Measurements from ENCODE around the gene SETMAR. TPM values are rescaled to one million over a fixed set of nuclear protein-coding genes. Genes with fewer than 3 reads are reported as not detected.
A peak's percentile ranks its signal among the peaks of the same experiment; 100 is the strongest.
"Not testable (repeated sequence)": the region's sequence is repeated elsewhere in the genome, so short reads cannot be mapped to it uniquely, and the experiment has no call there.

Gene SETMAR
- total RNA-seq, 3 donors from 2014 or later = 35.1 to 58.7 (median 46.7) TPM

DNA sequence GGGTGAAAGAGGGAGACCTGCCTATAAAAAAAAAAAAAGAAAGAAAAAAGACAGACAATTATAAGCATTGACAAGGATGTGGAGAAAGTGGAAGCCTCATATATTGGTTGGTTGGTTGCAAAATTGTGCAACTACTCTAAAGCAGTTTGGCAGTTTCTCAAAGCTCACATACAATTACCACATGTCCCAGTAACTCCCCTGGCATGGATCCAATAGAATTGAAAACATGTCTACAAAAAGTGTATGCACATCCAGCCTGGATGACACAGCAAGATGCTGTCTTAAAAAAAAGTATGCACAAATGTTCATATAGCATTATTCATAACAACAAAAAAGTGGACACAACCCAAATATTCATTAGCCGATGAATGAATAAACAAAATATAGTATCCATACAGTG is 19.5 kb downstream of the SETMAR start:
- no peaks in the 10 kb centered on the region for H3K27me3 ChIP-seq
- intact Hi-C loops (cut with DNase I; ENCODE audit: low total_unique reads) = no loop called here
- no peak for DNase-seq (ENCODE audit: low spot score in 2 of 2)
- TF ChIP-seq, protein P1, sequence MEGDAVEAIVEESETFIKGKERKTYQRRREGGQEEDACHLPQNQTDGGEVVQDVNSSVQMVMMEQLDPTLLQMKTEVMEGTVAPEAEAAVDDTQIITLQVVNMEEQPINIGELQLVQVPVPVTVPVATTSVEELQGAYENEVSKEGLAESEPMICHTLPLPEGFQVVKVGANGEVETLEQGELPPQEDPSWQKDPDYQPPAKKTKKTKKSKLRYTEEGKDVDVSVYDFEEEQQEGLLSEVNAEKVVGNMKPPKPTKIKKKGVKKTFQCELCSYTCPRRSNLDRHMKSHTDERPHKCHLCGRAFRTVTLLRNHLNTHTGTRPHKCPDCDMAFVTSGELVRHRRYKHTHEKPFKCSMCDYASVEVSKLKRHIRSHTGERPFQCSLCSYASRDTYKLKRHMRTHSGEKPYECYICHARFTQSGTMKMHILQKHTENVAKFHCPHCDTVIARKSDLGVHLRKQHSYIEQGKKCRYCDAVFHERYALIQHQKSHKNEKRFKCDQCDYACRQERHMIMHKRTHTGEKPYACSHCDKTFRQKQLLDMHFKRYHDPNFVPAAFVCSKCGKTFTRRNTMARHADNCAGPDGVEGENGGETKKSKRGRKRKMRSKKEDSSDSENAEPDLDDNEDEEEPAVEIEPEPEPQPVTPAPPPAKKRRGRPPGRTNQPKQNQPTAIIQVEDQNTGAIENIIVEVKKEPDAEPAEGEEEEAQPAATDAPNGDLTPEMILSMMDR (IDR thresholded peaks at IDR 0.05) = no peak
- TF ChIP-seq POLR2A (IDR thresholded peaks at IDR 0.05) (no peak), POLR2AphosphoS5 (IDR thresholded peaks at IDR 0.05) (no peak)
- peaks cover 0 to 7% of the 10 kb centered on the region in 2 donors for H3K4me1 ChIP-seq
- no peaks in the 10 kb centered on the region for H3K36me3 ChIP-seq
- no peak overlapping the region for H3K4me3 ChIP-seq
- peak overlapping the region in 1 of 2 donors; percentile 43 for H3K27ac ChIP-seq
- peaks cover 0 to 7% of the 10 kb centered on the region in 2 donors for H3K9me3 ChIP-seq

DNA sequence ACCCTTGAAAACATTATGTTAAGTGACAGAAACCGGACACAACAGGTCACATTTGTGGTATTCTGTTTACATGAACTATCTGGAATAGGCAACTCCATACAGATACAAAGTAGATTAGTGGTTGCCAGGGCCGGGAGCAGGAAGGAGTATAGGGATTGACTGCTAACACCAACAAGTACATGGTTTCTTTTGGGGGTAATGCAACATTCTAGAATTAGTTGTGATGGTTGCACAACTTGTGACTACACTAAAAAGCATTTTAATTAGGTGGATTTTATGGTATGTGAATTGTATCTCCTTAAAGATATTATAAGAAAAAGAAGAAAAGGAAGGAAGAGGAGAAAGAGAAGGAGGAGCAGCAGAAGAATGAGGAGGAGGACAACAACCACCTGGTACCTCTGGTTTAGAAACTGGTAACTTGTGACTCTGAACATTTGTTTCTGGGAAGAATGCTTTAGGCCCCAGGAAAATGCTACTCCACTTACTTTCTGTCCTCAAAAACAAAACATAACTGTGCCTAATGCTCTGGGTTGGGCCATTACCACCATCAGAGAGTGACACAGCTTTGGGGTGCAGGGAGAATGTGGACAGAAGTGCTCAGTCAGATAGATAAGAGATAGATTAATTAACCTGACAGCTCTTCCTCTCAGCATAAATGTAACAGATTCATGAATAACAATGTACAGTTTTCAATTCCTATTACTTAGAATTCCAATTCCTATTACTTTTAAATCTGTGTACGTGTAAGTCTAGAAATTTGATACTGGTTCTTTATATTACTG is 20.3 kb downstream of the SETMAR start:
- TF ChIP-seq, protein P1 (IDR thresholded peaks at IDR 0.05) = no peak
- peaks cover 0 to 9% of the 10 kb centered on the region in 2 donors for H3K9me3 ChIP-seq
- no peaks in the 10 kb centered on the region for H3K27me3 ChIP-seq
- peaks cover 0 to 7% of the 10 kb centered on the region in 2 donors for H3K4me1 ChIP-seq
- peak overlapping the region; percentile 43 to 68 for H3K27ac ChIP-seq
- no peaks in the 10 kb centered on the region for H3K36me3 ChIP-seq
- H3K4me3 ChIP-seq = no peak overlapping the region
- DNase-seq (ENCODE audit: low spot score in 2 of 2) = no peak
- intact Hi-C loops (cut with DNase I; ENCODE audit: low total_unique reads) = no loop called here

DNA sequence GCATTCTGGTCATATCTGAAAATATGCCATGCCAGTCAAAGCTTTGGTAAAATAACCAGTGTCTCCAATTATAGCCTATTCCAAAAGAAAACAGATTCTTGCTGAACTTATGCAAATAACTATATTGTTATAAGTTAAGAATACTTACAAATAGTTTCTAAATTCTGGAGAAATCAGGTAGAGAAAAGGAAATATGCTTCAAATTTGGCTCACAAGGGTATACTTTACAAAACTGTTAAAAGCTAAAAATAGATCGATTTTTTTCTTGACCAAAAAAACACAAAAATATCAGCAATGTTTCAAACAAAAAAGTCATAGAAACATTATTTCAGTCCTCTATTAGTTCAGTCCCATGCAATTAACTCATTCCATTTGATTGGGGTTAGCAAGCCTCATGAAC is 23.7 kb downstream of the SETMAR start:
- Histone ChIP-seq H3K4me1 (peaks cover 0 to 7% of the 10 kb centered on the region in 2 donors), H3K27me3 (no peaks in the 10 kb centered on the region), H3K36me3 (no peaks in the 10 kb centered on the region), H3K9me3 (peaks cover 0 to 19% of the 10 kb centered on the region in 2 donors), H3K27ac (peak overlapping the region; percentile 57 to 69), H3K4me3 (no peak overlapping the region)
- TF ChIP-seq, protein P1 (IDR thresholded peaks at IDR 0.05) = no peak
- no peak for TF ChIP-seq POLR2A (IDR thresholded peaks at IDR 0.05)
- TF ChIP-seq POLR2AphosphoS5 (IDR thresholded peaks at IDR 0.05) = no peak
- intact Hi-C loops (cut with DNase I; ENCODE audit: low total_unique reads) = no loop called here
- no peak for DNase-seq (ENCODE audit: low spot score in 2 of 2)

DNA sequence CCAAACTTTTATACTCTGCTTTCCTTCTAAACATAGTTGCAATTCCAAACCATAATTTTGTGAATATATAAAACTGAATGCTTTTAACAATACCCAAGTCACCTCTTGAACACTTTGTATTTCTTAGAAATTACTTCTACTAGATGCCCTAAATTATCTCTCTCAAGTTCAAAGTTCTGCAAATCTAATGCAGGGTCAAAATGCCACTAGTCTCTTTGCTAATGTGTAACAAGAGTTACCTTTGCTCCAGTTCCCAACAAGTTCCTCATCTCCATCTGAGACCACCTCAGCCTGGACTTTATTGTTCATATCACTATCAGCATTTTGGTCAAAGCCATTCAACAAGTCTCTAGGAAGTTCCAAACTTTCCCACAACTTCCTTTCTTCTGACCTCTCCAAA is 26.6 kb downstream of the SETMAR start:
- H3K27ac ChIP-seq; H3K27me3 ChIP-seq; DNase-seq (ENCODE audit: low spot score in 2 of 2); intact Hi-C loops (cut with DNase I; ENCODE audit: low total_unique reads); H3K4me3 ChIP-seq; H3K4me1 ChIP-seq; H3K36me3 ChIP-seq: not testable (repeated sequence)
- peaks cover 0 to 19% of the 10 kb centered on the region in 2 donors for H3K9me3 ChIP-seq

DNA sequence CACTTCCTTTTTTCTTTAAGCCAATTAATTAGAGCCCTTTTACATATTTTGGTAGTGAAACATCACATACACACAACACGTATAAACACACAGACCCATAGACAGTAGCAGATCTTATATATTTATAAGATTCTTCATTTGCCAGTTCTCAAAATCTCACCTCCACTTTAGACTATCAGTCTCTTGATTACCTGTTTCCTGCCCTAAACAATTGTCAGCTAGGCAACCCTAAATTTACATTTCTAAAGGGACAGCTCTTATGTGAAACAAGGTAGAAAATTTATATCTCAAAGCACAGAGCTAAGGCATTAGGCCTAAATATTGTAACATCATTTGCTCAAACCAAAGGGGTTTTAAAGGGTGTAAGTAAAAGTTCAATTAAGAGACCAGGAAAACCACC is 28.9 kb downstream of the SETMAR start:
- intact Hi-C loops (cut with DNase I; ENCODE audit: low total_unique reads) = no loop called here
- TF ChIP-seq POLR2AphosphoS5 (IDR thresholded peaks at IDR 0.05) (no peak), POLR2A (IDR thresholded peaks at IDR 0.05) (no peak)
- TF ChIP-seq, protein P1 (IDR thresholded peaks at IDR 0.05) = no peak
- Histone ChIP-seq H3K36me3 (no peaks in the 10 kb centered on the region), H3K9me3 (peaks cover 0 to 17% of the 10 kb centered on the region in 2 donors), H3K27ac (no peak overlapping the region), H3K4me1 (peaks cover 0 to 7% of the 10 kb centered on the region in 2 donors), H3K27me3 (no peaks in the 10 kb centered on the region), H3K4me3 (no peak overlapping the region)
- DNase-seq (ENCODE audit: low spot score in 2 of 2) = no peak
